GM18909 (cell line): ENCODE data around the gene MAP4K2.

ENCODE experiments used
- ATAC-seq: cut with Tn5 transposase; IDR thresholded peaks from one replicate; pipeline ENCODE4 v1.9.1; 2021; ENCODE audit warnings: mild to moderate bottlenecking; ENCODE audit not compliant: unreplicated experiment, poor library complexity

MAP4K2 gene

DNA sequence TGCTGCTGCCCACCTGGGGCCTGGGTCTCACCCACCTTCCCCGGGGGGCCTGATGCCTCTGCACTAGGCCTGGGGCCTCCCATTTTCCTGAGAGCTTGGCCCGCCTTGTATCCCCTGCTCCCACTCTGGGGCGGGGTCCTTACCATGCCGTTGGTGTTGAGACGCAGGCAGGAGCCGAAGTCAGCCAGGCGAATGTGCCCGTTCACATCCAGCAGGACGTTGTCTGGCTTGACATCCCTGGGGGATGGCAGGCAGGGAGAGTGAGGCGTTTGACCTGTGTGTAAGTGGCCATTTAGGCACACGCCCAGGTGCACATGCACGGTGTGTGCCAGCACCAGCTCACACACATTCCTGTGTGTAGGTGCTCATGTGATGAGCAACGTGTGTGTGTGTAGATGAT lies 36.3 kb upstream of the MAP4K2 start:
- ATAC-seq = no peak

DNA sequence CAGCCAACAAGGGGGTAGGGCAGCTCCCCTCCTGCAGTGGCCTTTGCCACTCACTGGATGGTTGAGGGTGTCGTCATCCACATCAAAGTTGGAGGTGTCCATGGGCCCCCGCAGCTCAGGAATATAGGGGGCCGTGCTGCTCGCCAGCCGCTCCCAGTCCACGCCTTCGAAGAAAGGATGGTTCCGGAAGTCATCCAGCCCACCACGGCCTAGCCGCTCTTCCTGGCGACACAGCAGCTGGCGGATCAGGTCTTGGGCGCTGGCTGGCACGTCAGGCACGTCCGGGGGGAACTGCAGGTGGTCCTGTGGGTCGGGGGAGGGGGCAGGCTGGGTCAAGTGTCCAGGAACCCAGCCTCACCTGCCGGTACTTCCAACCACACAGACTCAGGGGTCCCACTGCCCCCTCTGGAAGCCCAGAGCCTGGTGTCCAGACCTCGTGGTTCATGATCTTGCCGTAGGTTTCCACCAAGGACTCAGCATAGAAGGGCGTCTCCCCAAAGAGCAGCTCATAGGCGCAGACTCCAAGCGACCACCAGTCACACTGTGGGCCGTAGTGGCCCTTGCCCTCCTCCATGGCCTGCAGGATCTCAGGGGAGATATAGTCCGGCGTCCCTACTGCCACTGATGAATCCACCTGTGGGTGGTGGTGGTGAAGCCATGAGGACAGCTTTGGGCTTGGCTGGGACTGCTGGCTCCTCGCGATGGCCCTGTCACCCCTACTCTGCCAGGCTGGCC lies 35.8 kb upstream of the MAP4K2 start:
- no peak for ATAC-seq

GRCh38 chr11:64837887-64838351 lies 34.9 kb upstream of the MAP4K2 start:
- ATAC-seq = no peak

DNA sequence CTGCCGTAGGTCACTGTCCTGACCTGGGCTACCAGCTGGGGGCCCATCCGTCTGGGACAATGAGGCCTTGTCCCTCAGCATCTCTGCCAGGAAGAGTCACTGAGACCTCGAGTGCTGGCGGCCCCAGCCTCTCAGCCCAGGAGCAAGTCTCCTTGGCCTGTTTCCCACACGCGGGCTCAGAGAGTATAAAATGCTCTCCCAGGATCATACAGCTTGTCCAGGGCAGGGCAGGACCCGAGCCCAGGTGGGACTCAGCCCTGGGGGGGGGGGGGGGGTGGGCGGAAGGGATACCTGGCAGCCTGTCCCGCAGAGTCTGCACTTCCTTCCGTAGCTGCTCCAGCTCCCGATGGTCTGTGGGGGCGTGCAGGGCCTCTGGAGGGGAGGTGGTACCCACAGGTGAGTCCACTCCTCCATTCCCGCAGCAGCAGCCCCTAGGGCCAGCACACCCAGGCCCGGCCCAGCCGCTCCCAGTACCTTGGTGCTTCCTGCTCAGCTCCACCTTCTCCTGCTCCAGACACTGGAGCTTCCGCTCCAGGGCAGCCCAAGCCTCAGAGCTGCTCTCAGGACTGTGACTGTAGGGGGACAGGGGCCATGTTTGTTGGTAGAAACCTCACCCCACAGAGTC lies 33.5 kb upstream of the MAP4K2 start:
- ATAC-seq = no peak

- no peak for ATAC-seq
Observed at GRCh38 chr11:64835616-64836447, 32.8 kb upstream of the MAP4K2 start.

DNA sequence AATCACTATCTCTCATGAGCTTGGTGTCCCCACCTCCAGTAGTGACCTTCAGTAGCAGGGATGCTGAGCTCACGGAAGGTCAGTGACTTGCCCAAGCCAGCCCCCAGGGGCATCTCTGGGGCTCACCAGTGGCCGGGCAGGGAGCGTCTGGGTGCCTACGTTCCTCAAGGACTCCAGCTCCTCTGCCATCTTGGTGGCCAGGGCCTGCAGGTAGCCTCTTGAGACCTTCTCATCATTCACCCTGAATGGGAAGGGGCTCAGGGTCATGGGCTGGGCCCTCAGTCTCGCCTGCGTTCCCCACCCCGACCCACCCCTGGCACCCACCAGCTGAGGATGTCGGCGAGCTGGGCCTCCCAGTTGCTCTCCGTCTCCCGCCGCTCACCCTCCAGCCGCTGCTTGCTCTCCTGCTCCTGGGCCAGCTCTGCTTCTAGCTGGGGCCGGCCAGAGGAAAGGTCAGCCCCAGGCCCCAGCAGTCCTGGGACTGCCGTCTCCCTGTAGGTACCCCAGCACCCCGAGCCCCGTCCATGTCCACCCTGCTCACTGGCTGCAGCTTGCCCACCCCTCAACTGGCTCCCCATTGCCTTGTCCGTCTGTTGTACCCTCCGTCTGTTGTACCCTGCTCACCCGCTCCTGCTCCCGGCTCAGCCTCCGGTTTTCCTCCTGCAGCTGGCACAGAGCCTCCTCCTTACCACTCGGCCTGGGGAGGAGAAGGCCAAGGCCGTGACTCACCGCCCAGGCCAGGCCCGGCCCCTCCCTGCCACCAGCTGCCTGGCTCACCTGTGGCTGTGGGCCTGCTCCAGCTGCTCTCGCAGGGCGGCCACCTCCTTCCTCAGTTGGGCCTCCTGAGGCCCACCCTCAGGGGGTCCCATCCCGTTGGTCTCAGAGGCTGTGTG lies 32.0 kb upstream of the MAP4K2 start:
- ATAC-seq = no peak

DNA sequence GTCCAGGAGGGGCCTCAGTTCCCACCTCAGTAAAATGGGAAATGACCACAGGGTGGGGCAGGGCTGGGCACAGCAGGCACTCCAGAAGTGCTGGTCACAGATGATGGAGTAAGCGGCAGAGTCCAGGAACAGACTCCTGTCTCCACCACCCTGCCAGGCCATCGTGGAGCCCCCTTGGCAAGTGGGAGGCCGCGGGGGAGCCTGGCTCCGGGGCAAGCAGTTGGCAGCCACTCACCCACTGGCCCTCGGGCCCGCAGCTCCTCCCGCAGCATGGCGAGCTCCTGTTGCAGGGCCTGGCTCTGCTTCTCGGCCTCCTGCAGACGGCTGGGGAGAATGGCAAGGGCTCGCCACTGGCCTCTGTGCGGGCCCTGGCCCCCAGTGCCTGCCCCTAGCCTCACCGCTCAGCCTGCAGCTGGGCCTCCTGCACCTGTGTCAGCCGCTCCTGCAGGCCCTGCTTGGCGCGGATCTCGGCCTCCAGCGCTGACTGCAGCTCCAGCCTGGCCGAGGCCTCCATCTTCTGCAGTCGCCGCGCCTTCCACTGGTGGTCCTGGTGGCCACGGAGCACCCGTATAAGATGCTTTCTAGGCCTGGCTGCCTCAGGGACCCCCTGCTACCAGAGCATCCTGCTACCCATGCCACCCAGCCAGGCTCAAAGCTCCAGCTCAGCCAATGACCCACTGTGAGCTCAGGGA lies 31.2 kb upstream of the MAP4K2 start:
- no peak for ATAC-seq

GRCh38 chr11:64833509-64833908 lies 30.5 kb upstream of the MAP4K2 start:
- ATAC-seq = no peak

DNA sequence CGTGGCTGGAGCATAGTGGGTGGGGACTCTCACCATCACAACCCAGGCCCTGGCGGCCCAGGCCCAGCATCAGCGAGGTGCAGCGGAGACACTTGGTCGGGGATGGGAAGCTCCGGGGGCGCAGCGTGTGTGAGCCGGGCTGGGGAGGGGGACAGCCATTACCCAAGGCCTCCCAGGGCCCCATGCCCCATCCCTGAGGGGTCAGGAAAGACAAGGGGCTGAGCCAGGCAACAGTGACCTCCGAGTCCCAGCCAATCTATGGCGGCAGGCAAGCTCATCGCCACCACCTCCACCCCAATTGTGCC lies 30.1 kb upstream of the MAP4K2 start:
- ATAC-seq = no peak

GRCh38 chr11:64832467-64833197 lies 29.6 kb upstream of the MAP4K2 start:
- no peak for ATAC-seq

DNA sequence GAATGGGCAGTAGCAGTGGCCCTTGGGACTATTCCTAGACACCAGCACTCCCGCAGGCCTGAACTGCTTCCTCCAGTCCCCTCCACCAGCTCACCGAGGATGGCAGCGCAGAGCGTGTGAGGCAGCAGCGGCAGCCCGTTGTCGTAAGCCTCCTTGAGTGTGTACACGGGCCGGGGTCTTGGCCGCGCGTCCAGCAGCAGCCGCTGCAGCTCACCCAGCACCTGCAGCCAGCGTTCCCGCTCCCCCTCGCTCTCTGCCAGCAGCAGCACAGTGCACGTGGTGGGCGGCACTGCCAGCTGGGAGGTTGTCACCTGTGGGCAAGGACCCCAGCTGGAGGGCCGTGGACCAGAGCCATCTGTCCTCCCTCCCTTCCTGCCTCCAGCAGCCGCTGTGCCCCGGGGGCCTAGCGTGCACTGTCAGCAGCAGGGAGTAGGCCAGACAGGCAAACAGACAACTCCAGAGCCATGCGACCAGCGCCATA lies 28.4 kb upstream of the MAP4K2 start:
- ATAC-seq = no peak

DNA sequence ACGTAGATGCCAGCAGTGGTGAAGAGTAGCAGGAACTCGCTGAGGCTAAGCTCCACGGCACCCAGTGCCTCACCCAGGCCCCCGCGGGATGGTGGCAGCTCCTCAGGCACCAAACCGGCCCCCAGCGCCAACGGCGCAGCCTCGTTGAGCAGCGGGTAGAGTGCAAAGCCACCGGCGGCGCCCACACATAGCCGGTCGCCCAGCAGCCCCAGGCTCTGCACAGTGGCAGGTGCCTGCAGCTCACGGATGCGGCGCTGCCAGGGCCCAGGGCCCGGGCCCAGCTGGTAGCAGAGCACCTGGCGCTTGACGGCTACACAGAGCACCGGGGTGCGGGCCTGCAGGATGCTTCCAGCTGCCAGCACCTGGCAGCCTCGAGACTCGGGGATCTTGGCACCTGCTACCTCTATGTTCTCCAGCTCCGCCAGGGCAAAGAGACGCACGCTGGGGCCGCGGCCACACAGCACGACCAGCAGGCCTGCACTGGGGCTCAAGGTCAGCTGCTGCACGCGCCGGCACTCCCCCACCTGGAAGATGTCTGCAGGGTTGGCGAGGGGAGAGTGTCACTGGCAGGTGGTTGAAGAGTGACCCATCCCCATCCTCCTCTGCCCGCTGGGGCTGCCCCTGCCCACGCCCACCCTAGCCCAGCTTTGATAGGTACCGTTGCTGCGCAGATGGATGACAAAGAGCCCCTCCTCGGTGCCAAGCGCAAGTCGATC lies 26.7 kb upstream of the MAP4K2 start:
- no peak for ATAC-seq

DNA sequence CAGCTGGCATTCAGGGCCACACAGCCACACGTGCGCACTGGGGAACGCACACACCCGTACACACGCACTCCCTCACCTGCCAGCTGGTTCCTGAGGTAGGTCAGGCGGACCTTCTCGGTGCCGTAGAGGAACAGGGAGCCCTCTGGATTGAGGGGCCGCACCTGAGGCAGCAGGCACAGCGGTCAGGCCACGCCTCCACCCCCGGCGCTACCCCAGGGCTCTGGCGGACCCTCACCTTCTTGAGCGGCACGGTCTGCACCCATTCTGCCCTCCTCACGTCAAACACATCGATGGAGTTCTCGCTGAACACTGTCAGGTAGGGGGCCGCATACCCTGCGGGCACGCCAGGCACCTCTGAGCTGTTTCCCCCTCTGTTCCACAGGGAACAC lies 24.4 kb upstream of the MAP4K2 start:
- no peak for ATAC-seq

GRCh38 chr11:64826578-64827450 lies 23.8 kb upstream of the MAP4K2 start:
- no peak for ATAC-seq

DNA sequence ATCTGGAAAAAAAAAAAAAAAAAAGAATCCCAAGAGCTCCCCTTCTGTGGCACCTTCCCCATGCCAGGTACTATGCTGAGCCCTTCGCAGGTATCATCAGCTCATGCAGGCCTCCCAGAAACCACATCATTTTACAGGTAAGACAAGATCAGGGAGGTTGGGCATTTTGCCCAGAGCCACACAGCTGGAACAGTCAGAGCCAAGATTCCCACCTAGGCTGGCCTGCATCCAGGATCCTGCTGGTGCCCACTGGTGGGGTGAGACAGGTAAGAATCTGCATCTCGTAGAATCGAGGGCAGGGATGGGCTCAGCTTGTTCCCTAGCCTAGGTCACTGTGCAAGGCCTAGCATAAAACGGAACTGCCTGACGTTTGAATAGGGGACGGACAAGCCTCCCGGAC lies 23.0 kb upstream of the MAP4K2 start:
- ATAC-seq = no peak

DNA sequence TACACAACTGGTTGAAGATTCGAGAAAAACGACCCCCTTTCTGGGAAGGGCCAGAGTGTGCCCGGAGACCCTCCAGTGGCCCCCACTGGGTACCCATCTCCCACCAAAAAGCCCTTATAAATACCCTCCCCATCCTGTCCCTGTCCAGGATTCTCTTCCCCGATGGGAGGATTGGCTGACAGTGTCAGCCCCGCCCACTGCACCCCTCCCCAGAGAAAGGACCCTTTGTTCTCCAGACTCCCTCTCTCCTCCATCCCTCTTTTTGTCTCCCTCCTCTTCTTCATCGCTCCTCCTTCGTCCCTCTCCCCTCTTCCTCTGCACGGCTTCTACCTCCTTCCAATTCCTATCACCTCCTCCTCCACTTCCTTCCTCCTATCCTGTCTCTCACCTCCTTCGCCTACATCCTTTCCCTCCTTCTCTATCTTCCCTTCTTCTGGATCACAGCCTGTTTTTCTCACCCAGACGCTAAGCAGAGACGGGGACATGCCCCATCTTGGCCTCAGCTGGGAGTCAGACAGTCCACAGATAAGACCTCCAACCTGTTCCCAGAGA lies 20.6 kb upstream of the MAP4K2 start:
- no peak for ATAC-seq

DNA sequence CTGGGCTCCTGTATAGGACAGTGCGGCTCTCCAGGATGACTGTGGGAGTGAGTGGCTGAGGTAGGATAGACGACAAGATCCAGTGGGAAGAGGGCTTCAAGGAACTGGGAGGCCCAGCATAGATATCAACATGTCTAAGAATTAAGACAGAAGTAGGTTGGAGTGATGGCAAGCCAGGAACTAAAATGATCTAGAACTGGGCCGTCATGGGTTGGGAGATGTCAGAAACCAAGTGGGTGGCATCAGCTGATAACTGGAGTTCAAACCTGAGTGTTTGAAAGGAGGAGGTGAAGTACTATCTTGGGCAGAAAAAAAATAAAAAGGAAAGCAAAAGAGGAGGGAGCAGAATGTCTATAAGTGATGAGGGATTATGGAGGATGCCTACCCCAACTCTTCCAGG lies 14.5 kb upstream of the MAP4K2 start:
- no peak for ATAC-seq
